ENCODE data around the gene EXPH5. TPM values are rescaled to one million over a fixed set of nuclear protein-coding genes. Genes with fewer than 3 reads are reported as not detected.

EXPH5 gene
- total RNA-seq, 1 experiment from 2014 or later = 18.1 TPM

DNA sequence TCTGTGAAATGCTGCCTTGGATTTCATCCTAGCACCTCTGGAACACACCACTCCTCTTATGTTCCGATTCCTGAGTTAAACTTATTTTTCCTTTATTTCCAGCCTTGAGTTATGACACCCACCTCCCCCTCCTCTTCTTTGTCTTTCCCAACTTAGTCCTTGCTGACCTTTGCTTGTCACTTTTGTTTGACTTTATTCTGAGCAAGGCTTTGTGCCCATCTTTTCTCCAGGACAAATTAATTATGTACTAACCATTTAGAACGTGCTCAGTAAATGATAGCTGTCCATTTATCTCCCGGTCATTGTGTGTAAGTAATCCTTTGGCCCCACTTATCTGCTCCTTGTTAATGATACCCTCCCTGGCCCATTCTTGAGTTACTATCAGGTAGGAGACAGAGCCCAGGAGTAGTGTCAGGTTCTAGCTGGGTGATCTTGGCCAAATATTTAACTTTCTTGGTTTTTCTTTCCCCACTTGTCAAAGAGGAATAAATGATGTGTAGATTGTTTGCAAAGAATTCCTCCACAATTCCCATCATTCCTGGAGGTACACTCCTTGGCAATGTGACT is 44.2 kb downstream of the EXPH5 start:
- Mint-ChIP-seq H3K4me3 (ENCODE audit: unreplicated experiment) (peak overlapping the region; percentile 13), H3K27ac (ENCODE audit: unreplicated experiment) (peak overlapping the region; percentile 21), H3K27me3 (ENCODE audit: insufficient read depth, unreplicated experiment) (no peaks in the 10 kb centered on the region), H3K4me1 (ENCODE audit: low read depth, unreplicated experiment) (peaks cover 39% of the 10 kb centered on the region), H3K36me3 (ENCODE audit: insufficient read depth, unreplicated experiment) (no peaks in the 10 kb centered on the region), H3K9me3 (ENCODE audit: unreplicated experiment) (no peaks in the 10 kb centered on the region)
- no TSS peak for BruUV-seq (replicated peaks)
- TF ChIP-seq, protein P1, sequence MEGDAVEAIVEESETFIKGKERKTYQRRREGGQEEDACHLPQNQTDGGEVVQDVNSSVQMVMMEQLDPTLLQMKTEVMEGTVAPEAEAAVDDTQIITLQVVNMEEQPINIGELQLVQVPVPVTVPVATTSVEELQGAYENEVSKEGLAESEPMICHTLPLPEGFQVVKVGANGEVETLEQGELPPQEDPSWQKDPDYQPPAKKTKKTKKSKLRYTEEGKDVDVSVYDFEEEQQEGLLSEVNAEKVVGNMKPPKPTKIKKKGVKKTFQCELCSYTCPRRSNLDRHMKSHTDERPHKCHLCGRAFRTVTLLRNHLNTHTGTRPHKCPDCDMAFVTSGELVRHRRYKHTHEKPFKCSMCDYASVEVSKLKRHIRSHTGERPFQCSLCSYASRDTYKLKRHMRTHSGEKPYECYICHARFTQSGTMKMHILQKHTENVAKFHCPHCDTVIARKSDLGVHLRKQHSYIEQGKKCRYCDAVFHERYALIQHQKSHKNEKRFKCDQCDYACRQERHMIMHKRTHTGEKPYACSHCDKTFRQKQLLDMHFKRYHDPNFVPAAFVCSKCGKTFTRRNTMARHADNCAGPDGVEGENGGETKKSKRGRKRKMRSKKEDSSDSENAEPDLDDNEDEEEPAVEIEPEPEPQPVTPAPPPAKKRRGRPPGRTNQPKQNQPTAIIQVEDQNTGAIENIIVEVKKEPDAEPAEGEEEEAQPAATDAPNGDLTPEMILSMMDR (IDR thresholded peaks at IDR 0.05; ENCODE audit: insufficient read depth in 1 of 2, low read depth in 1 of 2, low read length in 1 of 2, severe bottlenecking in 1 of 2, unreplicated experiment in 1 of 2) = no peak
- H3K9me3 ChIP-seq = no peaks in the 10 kb centered on the region
- H3K27me3 ChIP-seq (replicated peaks; ENCODE audit: control insufficient read depth, insufficient read depth, low read length) = no peaks in the 10 kb centered on the region
- no peak overlapping the region for H3K4me3 ChIP-seq (ENCODE audit: low read depth, low read length)
- peaks cover 51% of the 10 kb centered on the region for H3K4me1 ChIP-seq
- ChIA-PET CTCF (interaction anchor here (0.9 to 1.5 kb wide), 4 partner anchors 14 to 540 kb away, joined by 3 to 5 read pairs (median 3); partner anchors contain the start of gene CUL5), POLR2A (no interaction called here)
- peak; percentile 79 to 81 for DNase-seq
- no peaks in the 10 kb centered on the region for H3K36me3 ChIP-seq (ENCODE audit: control insufficient read depth, insufficient read depth, low read length)
- intact Hi-C loops (cut with micrococcal nuclease; ENCODE audit: unreplicated experiment) = loop anchor here (1.0 to 2.0 kb wide), 4 partner anchors 44 to 99 kb away; partner anchors contain the start of genes C11orf65 and EXPH5

GRCh38 chr11:108545909-108546501 is 47.6 kb downstream of the EXPH5 start:
- H3K27me3 ChIP-seq (replicated peaks; ENCODE audit: control insufficient read depth, insufficient read depth, low read length) = no peaks in the 10 kb centered on the region
- DNase-seq = no peak
- H3K36me3 ChIP-seq (ENCODE audit: control insufficient read depth, insufficient read depth, low read length) = no peaks in the 10 kb centered on the region
- Mint-ChIP-seq H3K4me1 (ENCODE audit: low read depth, unreplicated experiment) (peaks cover 25% of the 10 kb centered on the region), H3K9me3 (ENCODE audit: unreplicated experiment) (no peaks in the 10 kb centered on the region), H3K4me3 (ENCODE audit: unreplicated experiment) (no peak overlapping the region), H3K27me3 (ENCODE audit: insufficient read depth, unreplicated experiment) (no peaks in the 10 kb centered on the region), H3K36me3 (ENCODE audit: insufficient read depth, unreplicated experiment) (no peaks in the 10 kb centered on the region), H3K27ac (ENCODE audit: unreplicated experiment) (no peak overlapping the region)
- ChIA-PET POLR2A (interaction anchor here (0.6 kb wide), 1 partner anchor 15 kb away, joined by 6 read pairs; no protein-coding TSS in a partner anchor), CTCF (no interaction called here)
- H3K9me3 ChIP-seq = no peaks in the 10 kb centered on the region
- no TSS peak for BruUV-seq (replicated peaks)
- TF ChIP-seq, protein P1 (IDR thresholded peaks at IDR 0.05; ENCODE audit: insufficient read depth in 1 of 2, low read depth in 1 of 2, low read length in 1 of 2, severe bottlenecking in 1 of 2, unreplicated experiment in 1 of 2) = no peak
- peaks cover 29% of the 10 kb centered on the region for H3K4me1 ChIP-seq
- H3K4me3 ChIP-seq (ENCODE audit: low read depth, low read length) = no peak overlapping the region
- intact Hi-C loops (cut with micrococcal nuclease; ENCODE audit: unreplicated experiment) = no loop called here

GRCh38 chr11:108543316-108543964 is 50.1 kb downstream of the EXPH5 start:
- Mint-ChIP-seq H3K36me3 (ENCODE audit: insufficient read depth, unreplicated experiment) (no peaks in the 10 kb centered on the region), H3K27ac (ENCODE audit: unreplicated experiment) (no peak overlapping the region), H3K4me1 (ENCODE audit: low read depth, unreplicated experiment) (peaks cover 10% of the 10 kb centered on the region), H3K27me3 (ENCODE audit: insufficient read depth, unreplicated experiment) (no peaks in the 10 kb centered on the region), H3K9me3 (ENCODE audit: unreplicated experiment) (no peaks in the 10 kb centered on the region), H3K4me3 (ENCODE audit: unreplicated experiment) (no peak overlapping the region)
- TF ChIP-seq, protein P1 (IDR thresholded peaks at IDR 0.05; ENCODE audit: insufficient read depth in 1 of 2, low read depth in 1 of 2, low read length in 1 of 2, severe bottlenecking in 1 of 2, unreplicated experiment in 1 of 2) = no peak
- H3K36me3 ChIP-seq (ENCODE audit: control insufficient read depth, insufficient read depth, low read length) = no peaks in the 10 kb centered on the region
- no peak for DNase-seq
- no peak overlapping the region for H3K4me3 ChIP-seq (ENCODE audit: low read depth, low read length)
- intact Hi-C loops (cut with micrococcal nuclease; ENCODE audit: unreplicated experiment) = no loop called here
- ChIA-PET POLR2A (no interaction called here), CTCF (no interaction called here)
- no peaks in the 10 kb centered on the region for H3K27me3 ChIP-seq (replicated peaks; ENCODE audit: control insufficient read depth, insufficient read depth, low read length)
- H3K9me3 ChIP-seq = no peaks in the 10 kb centered on the region
- peaks cover 3% of the 10 kb centered on the region for H3K4me1 ChIP-seq
- BruUV-seq (replicated peaks) = no TSS peak

Measured in Caco-2 (cell line).